NOMO-1 treated with DMSO at 0.1 percent for 48 hours (cell line): ENCODE data around the gene CMTM4.
"Not testable (repeated sequence)": the region's sequence is repeated elsewhere in the genome, so short reads cannot be mapped to it uniquely, and the experiment has no call there.

Source experiments
- DNase-seq: peaks from one replicate; lab custom pipeline; 2025; ENCODE audit not compliant: unreplicated experiment; lab: John Stamatoyannopoulos, UW

The CMTM4 gene

GRCh38 chr16:66617728-66618127, 78.8 kb downstream of the CMTM4 start:
- no peak for DNase-seq

GRCh38 chr16:66617010-66617434, 79.5 kb downstream of the CMTM4 start:
- DNase-seq = no peak

- peak; percentile 25 for DNase-seq
Observed at GRCh38 chr16:66616592-66616991, 80.0 kb downstream of the CMTM4 start.

- no peak for DNase-seq
Observed at GRCh38 chr16:66616169-66616568, 80.4 kb downstream of the CMTM4 start.

- no peak for DNase-seq
Observed at GRCh38 chr16:66614161-66614802, 82.3 kb downstream of the CMTM4 start.

- DNase-seq = no peak
Observed at GRCh38 chr16:66612422-66612821, 84.1 kb downstream of the CMTM4 start.

- not testable (repeated sequence) for DNase-seq
Observed at GRCh38 chr16:66611911-66612310, 84.6 kb downstream of the CMTM4 start.

- no peak for DNase-seq
Observed at GRCh38 chr16:66610111-66610820, 86.3 kb downstream of the CMTM4 start.

GRCh38 chr16:66609139-66609510, 87.4 kb downstream of the CMTM4 start:
- DNase-seq = no peak

- peak; percentile 65 for DNase-seq
Observed at GRCh38 chr16:66608241-66609138, 88.1 kb downstream of the CMTM4 start.

- DNase-seq = peak; percentile 12
Observed at GRCh38 chr16:66605979-66606751, 90.4 kb downstream of the CMTM4 start.

- DNase-seq = peak; percentile 26
Observed at GRCh38 chr16:66605177-66605978, 91.2 kb downstream of the CMTM4 start.

GRCh38 chr16:66604376-66605176, 92.0 kb downstream of the CMTM4 start, which contains the start of gene CMTM3:
CMTM3 (plus strand) TSS chr16:66604704; CDS start chr16:66604806, 102 bp downstream.
- peak; percentile 52 for DNase-seq

GRCh38 chr16:66603537-66604375, 92.8 kb downstream of the CMTM4 start:
- peak; percentile 58 for DNase-seq

GRCh38 chr16:66601471-66601870, 95.1 kb downstream of the CMTM4 start:
- DNase-seq = no peak

GRCh38 chr16:66600477-66600876, 96.1 kb downstream of the CMTM4 start:
- no peak for DNase-seq

GRCh38 chr16:66599726-66600125, 96.8 kb downstream of the CMTM4 start:
- DNase-seq = no peak

- DNase-seq = no peak
Observed at GRCh38 chr16:66598111-66598510, 98.4 kb downstream of the CMTM4 start.
